Lung microvascular endothelial cell (primary cell): Measurements from ENCODE around the gene KCNAB2. TPM values are rescaled to one million over a fixed set of nuclear protein-coding genes. Genes with fewer than 3 reads are reported as not detected.

Experiments
- DNase-seq, 2 donors: peaks; one replicate each; pipeline versions ENCODE4 v3.0.0 to v3.0.0-alpha.2; 2010; ENCODE audit warnings: low read depth in 2 of 2
- total RNA-seq: library from RNA; depleted of rRNA; stranded (reverse); fragments of >200 nt; gene quantifications from 2 replicates; pipeline ENCODE4 v1.2.1, GENCODE V29; 2014

KCNAB2 gene
- total RNA-seq, 1 donor from 2014 or later: 0.99 TPM

- no peak for DNase-seq
Observed at GRCh38 chr1:6030132-6030531, 15.6 kb upstream of the KCNAB2 start.

- no peak for DNase-seq
Observed at GRCh38 chr1:6030547-6031261, 15.0 kb upstream of the KCNAB2 start.

- DNase-seq: no peak
Observed at GRCh38 chr1:6033124-6033523, 12.6 kb upstream of the KCNAB2 start.

GRCh38 chr1:6033986-6034749, 11.5 kb upstream of the KCNAB2 start:
- DNase-seq: peak; percentile 47 to 62

- DNase-seq: no peak
Observed at GRCh38 chr1:6034750-6035096, 11.0 kb upstream of the KCNAB2 start.

- DNase-seq: no peak
Observed at GRCh38 chr1:6035303-6035702, 10.4 kb upstream of the KCNAB2 start.

- DNase-seq: no peak
Observed at GRCh38 chr1:6035719-6036118, 10.0 kb upstream of the KCNAB2 start.

GRCh38 chr1:6037338-6037762, 8.3 kb upstream of the KCNAB2 start:
- peak in 1 of 2 donors; percentile 11 for DNase-seq

- DNase-seq: no peak
Observed at GRCh38 chr1:6038603-6039002, 7.1 kb upstream of the KCNAB2 start.

- no peak for DNase-seq
Observed at GRCh38 chr1:6039031-6039430, 6.7 kb upstream of the KCNAB2 start.

GRCh38 chr1:6040444-6040843, 5.2 kb upstream of the KCNAB2 start:
- DNase-seq: no peak

- no peak for DNase-seq
Observed at GRCh38 chr1:6040861-6041415, 4.8 kb upstream of the KCNAB2 start.

- DNase-seq: peak; percentile 47 to 59
Observed at GRCh38 chr1:6041432-6042062, 4.1 kb upstream of the KCNAB2 start.

- no peak for DNase-seq
Observed at GRCh38 chr1:6043561-6043960, 2.1 kb upstream of the KCNAB2 start.

- DNase-seq: no peak
Observed at GRCh38 chr1:6044481-6045109, 1.1 kb upstream of the KCNAB2 start.

GRCh38 chr1:6045110-6045502, 582 bp upstream of the KCNAB2 start:
- DNase-seq: no peak

GRCh38 chr1:6046279-6046678, 591 bp downstream of the KCNAB2 start:
- no peak for DNase-seq

GRCh38 chr1:6048179-6048867, 2.6 kb downstream of the KCNAB2 start:
- DNase-seq: no peak

- DNase-seq: no peak
Observed at GRCh38 chr1:6049419-6049818, 3.7 kb downstream of the KCNAB2 start.

GRCh38 chr1:6051423-6051822, 5.7 kb downstream of the KCNAB2 start:
- no peak for DNase-seq

GRCh38 chr1:6052543-6053205, 7.0 kb downstream of the KCNAB2 start:
- DNase-seq: peak; percentile 76 to 82
